OCI-LY3 (cell line): ENCODE measurements around the gene APOL4.

Experiments
- EZH2phosphoT487 ChIP-seq: fragments of 200-600 bp; shearing (Covaris generic); IDR thresholded peaks from 2 replicates; pipeline ENCODE4 v1.6.1; 2018; ENCODE audit warnings: antibody characterized with exemption, mixed run types, low read depth
- TF ChIP-seq, protein P1 (sequence below): fragments of 200-600, 300-600 bp; sonication (generic); IDR thresholded peaks from 2 replicates; pipeline ENCODE4 v1.5.1; 2014; ENCODE audit warnings: antibody characterized with exemption, low read length, low read depth

DNA sequence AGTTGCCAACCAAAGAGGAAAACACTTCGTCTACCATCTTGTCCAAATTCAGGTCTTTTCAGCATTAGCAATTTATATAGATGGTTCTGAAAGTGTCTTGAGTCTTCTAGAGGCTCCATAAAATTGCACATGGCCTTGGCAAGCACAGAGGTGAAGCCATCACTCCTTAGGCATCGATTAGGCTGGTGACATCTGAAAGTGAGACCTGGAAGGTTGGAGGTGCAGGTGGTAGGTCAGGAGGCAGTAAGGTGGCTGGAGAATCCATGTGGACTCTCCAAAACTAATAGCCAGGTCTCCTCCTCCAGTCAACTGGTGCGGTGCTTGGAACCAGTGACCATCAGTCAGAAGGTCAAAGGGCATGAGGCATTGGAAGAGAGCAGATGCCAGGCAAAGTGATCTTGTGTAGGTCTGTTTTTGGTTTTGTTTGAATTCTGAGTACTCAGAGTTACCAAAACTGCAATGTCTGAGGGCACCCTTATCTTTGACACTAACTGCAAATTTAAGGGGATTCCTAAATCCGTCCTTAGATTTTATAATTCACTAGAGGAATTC is 44.3 kb upstream of the APOL4 start:
- TF ChIP-seq, protein P1, sequence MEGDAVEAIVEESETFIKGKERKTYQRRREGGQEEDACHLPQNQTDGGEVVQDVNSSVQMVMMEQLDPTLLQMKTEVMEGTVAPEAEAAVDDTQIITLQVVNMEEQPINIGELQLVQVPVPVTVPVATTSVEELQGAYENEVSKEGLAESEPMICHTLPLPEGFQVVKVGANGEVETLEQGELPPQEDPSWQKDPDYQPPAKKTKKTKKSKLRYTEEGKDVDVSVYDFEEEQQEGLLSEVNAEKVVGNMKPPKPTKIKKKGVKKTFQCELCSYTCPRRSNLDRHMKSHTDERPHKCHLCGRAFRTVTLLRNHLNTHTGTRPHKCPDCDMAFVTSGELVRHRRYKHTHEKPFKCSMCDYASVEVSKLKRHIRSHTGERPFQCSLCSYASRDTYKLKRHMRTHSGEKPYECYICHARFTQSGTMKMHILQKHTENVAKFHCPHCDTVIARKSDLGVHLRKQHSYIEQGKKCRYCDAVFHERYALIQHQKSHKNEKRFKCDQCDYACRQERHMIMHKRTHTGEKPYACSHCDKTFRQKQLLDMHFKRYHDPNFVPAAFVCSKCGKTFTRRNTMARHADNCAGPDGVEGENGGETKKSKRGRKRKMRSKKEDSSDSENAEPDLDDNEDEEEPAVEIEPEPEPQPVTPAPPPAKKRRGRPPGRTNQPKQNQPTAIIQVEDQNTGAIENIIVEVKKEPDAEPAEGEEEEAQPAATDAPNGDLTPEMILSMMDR, result no peak
- no peak for TF ChIP-seq EZH2phosphoT487
